ENCODE data around the gene YBEY. TPM values are rescaled to one million over a fixed set of nuclear protein-coding genes. Genes with fewer than 3 reads are reported as not detected.
"Not testable (repeated sequence)": the region's sequence is repeated elsewhere in the genome, so short reads cannot be mapped to it uniquely, and the experiment has no call there.

Gene YBEY
- total RNA-seq (10 to 100 TPM in 5 of 7 donors, 1 to 10 TPM in 2; 7.8 to 20.6 (median 12.0) TPM), polyA plus RNA-seq (10 to 100 TPM; 18.3 to 32.0 (median 30.2) TPM)
- long read RNA-seq, donor 1, transcript YBEY-206 (5 exons, 744 nt): major isoform, 9 of 11 reads
- long read RNA-seq, donor 1, partial matches to known transcripts: 0 of 11 reads
- long read RNA-seq, donor 1, other reads (novel, unspliced or antisense): 0 of 11 reads
- long read RNA-seq, donor 2, transcript YBEY-206 (5 exons, 744 nt): major isoform, 8 of 9 reads
- long read RNA-seq, donor 2, partial matches to known transcripts: 0 of 9 reads
- long read RNA-seq, donor 2, other reads (novel, unspliced or antisense): 0 of 9 reads

GRCh38 chr21:46285761-46286647, at the start of gene YBEY:
YBEY (plus strand) TSS chr21:46286342; CDS start chr21:46286914, 572 bp downstream.
- intact Hi-C loops (cut with DNase I; ENCODE audit: low total_unique reads): loop anchor here (5.0 kb wide), 1 partner anchor 41 kb away; a partner anchor contains a TSS
- H3K9me3 ChIP-seq: no peaks in the 10 kb centered on the region
- H3K4me3 ChIP-seq: peak within 1 kb of the TSS; percentile 68 to 99 (median 92)
- peak within 1 kb of the TSS; percentile 90 to 98 (median 96) for H3K27ac ChIP-seq
- peak; percentile 97 for DNase-seq
- H3K36me3 ChIP-seq: peaks cover 0 to 43% (median 15%) of the 10 kb centered on the region in 6 donors
- no peaks in the 10 kb centered on the region for H3K27me3 ChIP-seq (replicated peaks in 1 of 7)
- TF ChIP-seq POLR2AphosphoS5 (IDR thresholded peaks at IDR 0.05) (peak; percentile 91 to 95 (median 92)), CTCF (IDR thresholded peaks at IDR 0.05 in 8 of 11, conservative IDR thresholded peaks at IDR 0.05 in 3 of 11) (peak in 9 of 11 experiments; percentile 12 to 69 (median 30)), POLR2A (IDR thresholded peaks at IDR 0.05) (peak; percentile 11 to 51 (median 51))
- H3K4me1 ChIP-seq: peaks cover 39 to 92% (median 57%) of the 10 kb centered on the region in 6 donors
- WGBS, 5 donors: 0 to 1% (median 1%) methylated on average over 66 to 105 of the region's 105 CpGs

- H3K4me3 ChIP-seq: no peak overlapping the region
- H3K27me3 ChIP-seq (replicated peaks in 1 of 7): no peaks in the 10 kb centered on the region
- TF ChIP-seq CTCF (IDR thresholded peaks at IDR 0.05 in 8 of 11, conservative IDR thresholded peaks at IDR 0.05 in 3 of 11) (no peak), POLR2A (IDR thresholded peaks at IDR 0.05) (no peak), POLR2AphosphoS5 (IDR thresholded peaks at IDR 0.05) (no peak)
- intact Hi-C loops (cut with DNase I; ENCODE audit: low total_unique reads): no loop called here
- no peak for DNase-seq
- H3K4me1 ChIP-seq: no peaks in the 10 kb centered on the region
- H3K27ac ChIP-seq: no peak overlapping the region
- 95 to 100% (median 96%) methylated on average over 5 of the region's 5 CpGs; no CpG with 5 or more reads in 1 of the 5 donors for WGBS, 5 donors
- peaks cover 3 to 100% (median 76%) of the 10 kb centered on the region in 6 donors for H3K36me3 ChIP-seq
- H3K9me3 ChIP-seq: no peaks in the 10 kb centered on the region
Measured at GRCh38 chr21:46237474-46237873, 48.7 kb upstream of the YBEY start.

DNA sequence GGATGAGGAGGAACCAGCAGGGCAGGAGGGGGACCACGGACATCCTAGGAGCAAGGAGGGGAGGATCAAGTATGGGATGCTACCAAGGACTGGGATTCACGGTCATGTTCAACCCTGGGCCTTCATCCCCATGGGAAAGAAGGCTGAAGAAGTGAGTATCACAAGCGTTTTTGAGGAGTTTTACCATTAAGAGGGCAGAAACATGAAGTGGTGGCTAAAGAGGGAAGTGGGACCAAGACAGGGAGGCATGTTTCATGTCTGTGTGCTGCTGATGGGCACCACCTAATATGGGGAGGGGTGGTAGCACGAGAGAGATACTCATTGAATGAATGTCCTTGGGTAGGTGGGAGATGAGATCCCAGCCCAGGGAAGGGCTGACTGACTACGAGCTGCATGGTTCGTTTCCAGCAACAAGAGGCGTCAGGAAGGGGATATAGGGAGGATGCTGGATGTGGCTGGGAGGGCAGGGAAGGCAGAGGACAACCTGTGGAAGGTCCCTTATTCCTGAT, 46.3 kb upstream of the YBEY start:
- WGBS, 5 donors: 84 to 90% (median 89%) methylated on average over 7 of the region's 7 CpGs
- TF ChIP-seq CTCF (IDR thresholded peaks at IDR 0.05 in 8 of 11, conservative IDR thresholded peaks at IDR 0.05 in 3 of 11): no peak
- TF ChIP-seq POLR2A (IDR thresholded peaks at IDR 0.05): no peak
- no peak for TF ChIP-seq POLR2AphosphoS5 (IDR thresholded peaks at IDR 0.05)
- Histone ChIP-seq H3K27me3 (replicated peaks in 1 of 7) (no peaks in the 10 kb centered on the region), H3K27ac (no peak overlapping the region), H3K36me3 (peaks cover 11 to 100% (median 87%) of the 10 kb centered on the region in 6 donors), H3K4me1 (no peaks in the 10 kb centered on the region), H3K9me3 (no peaks in the 10 kb centered on the region), H3K4me3 (no peak overlapping the region)
- intact Hi-C loops (cut with DNase I; ENCODE audit: low total_unique reads): no loop called here
- DNase-seq: no peak

GRCh38 chr21:46241577-46241976, 44.6 kb upstream of the YBEY start:
- DNase-seq; H3K27me3 ChIP-seq (replicated peaks in 1 of 7); H3K27ac ChIP-seq; H3K9me3 ChIP-seq; H3K4me1 ChIP-seq; H3K4me3 ChIP-seq; intact Hi-C loops (cut with DNase I; ENCODE audit: low total_unique reads): not testable (repeated sequence)
- H3K36me3 ChIP-seq: peaks cover 13 to 100% (median 87%) of the 10 kb centered on the region in 6 donors
- 79 to 96% (median 94%) methylated on average over 1 of the region's 1 CpG for WGBS, 5 donors
